GM10847 (cell line): Measurements from ENCODE around the gene NXPH1.

Source experiments
- POLR2A ChIP-seq: IDR thresholded peaks from 2 replicates; pipeline ENCODE4 v1.6.1; 2011; ENCODE audit not compliant: insufficient read length; ENCODE audit errors: extremely low read depth

NXPH1 gene

GRCh38 chr7:8425223-8425622 lies 8.2 kb upstream of the NXPH1 start:
- no peak for TF ChIP-seq POLR2A

DNA sequence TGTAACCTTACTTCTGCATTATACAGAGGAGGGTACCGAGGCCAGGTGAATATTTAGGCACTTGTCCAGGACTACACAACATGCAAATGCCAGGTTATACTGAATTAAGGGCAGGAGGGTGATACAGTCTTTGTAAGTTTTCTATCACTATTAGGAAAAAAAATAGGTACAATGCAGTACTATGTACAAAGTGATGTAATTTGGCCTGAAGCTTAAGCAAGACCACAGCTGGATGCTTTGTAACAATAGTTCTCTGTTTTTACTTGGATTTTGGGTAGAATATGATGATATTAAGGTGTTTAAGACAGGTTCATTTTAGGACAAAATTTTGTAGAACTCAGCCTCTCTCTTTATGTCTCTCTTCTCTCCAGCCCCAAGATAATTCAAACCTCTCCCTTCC lies 2.8 kb upstream of the NXPH1 start:
- no peak for TF ChIP-seq POLR2A

DNA sequence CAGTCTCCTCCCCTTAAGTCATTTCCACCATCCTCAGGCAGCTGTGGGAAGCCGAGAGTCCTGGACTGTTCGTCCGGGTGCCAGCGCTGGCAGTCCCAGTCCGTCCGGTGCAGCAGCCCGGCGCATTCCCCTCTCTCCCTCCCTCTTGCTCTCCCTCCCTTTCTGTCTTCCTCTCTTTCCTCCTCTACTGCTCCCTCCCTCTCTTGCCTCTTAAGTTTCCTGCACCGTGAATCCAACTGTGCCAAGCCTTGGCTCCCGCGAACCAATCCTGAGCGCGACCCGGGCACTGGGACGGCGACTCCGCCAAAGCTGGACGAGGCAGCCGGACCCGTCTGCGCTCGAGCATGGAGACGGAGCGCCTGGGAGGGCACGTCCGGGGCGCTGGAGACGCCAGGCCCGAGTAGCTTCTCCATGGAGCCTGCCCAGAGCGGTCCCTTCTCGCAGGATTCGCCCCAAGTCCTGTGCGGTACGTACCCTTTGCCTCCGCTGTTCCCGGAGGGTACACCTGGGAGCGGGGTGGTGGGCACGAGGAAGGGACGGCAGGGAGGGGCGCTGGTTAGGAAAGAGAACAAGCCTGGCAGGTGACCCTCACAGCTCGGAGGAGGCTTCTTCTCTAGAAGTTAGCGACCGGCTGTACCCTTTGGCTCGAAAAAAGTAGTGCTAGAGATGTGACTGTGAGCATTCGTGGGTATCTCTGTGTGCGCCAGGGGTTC lies 1.0 kb downstream of the NXPH1 start:
- no peak for TF ChIP-seq POLR2A

DNA sequence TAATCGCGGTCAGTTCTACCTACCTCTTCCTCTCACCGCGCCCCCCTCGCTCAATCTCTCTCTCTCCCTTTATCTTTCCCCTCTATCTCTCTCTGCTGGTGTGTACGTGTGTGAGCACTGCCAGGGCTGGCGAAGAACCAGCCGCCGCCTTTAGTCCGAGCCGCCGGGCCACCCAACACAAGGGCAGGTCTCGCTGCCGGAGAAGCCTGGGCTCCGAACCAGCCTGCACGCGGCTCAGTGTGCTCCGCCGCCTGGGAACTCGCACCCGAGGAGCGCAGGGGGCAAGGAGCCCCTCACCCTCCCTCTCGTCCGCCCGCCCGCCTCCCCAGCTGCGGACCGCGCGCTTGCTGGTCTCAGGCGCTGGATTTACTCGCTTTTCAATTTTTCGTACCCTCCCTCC lies 1.7 kb downstream of the NXPH1 start:
- no peak for TF ChIP-seq POLR2A

- no peak for TF ChIP-seq POLR2A
These were observed 2.5 kb downstream of the NXPH1 start for GRCh38 chr7:8435590-8436545.

DNA sequence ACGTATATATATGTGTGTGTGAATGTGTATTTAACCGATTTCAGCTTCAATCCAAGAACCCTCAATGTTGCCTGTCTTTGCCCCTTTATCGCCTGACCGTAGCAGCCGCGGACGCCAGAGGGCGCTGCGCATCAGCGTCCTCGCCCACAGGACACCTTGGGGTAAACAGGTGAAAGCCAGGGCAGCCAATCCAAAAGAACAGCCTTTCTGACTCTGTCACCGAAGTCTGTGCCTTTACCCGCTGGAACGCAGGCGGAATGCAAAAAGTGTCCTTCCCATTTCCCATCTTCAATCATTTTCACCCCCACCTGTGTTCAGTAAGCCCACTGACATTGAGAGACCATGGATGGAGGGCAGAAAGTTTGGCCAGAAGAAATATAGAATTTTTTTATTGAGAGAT lies 3.6 kb downstream of the NXPH1 start:
- TF ChIP-seq POLR2A: no peak

GRCh38 chr7:8437606-8438005 lies 4.2 kb downstream of the NXPH1 start:
- TF ChIP-seq POLR2A: no peak

GRCh38 chr7:8440670-8441069 lies 7.3 kb downstream of the NXPH1 start:
- TF ChIP-seq POLR2A: no peak

GRCh38 chr7:8441106-8441965 lies 7.9 kb downstream of the NXPH1 start:
- TF ChIP-seq POLR2A: no peak

- no peak for TF ChIP-seq POLR2A
These were observed 8.8 kb downstream of the NXPH1 start for GRCh38 chr7:8442051-8442813.

- TF ChIP-seq POLR2A: no peak
These were observed 9.4 kb downstream of the NXPH1 start for GRCh38 chr7:8442814-8443304.

GRCh38 chr7:8443576-8444467 lies 10.4 kb downstream of the NXPH1 start:
- TF ChIP-seq POLR2A: no peak

- no peak for TF ChIP-seq POLR2A
These were observed 11.0 kb downstream of the NXPH1 start for GRCh38 chr7:8444468-8444769.

- no peak for TF ChIP-seq POLR2A
These were observed 20.1 kb downstream of the NXPH1 start for GRCh38 chr7:8453535-8453934.
